Measurements from ENCODE around the gene CAMTA1.
"Not testable (repeated sequence)": the region's sequence is repeated elsewhere in the genome, so short reads cannot be mapped to it uniquely, and the experiment has no call there.

Gene CAMTA1

GRCh38 chr1:7298749-7299151 is 513.5 kb downstream of the CAMTA1 start:
- DNase-seq: no peak

- DNase-seq: no peak
Measured at GRCh38 chr1:7299329-7299799, 514.1 kb downstream of the CAMTA1 start.

GRCh38 chr1:7299994-7300393 is 514.7 kb downstream of the CAMTA1 start:
- no peak for DNase-seq

GRCh38 chr1:7300893-7301663 is 515.8 kb downstream of the CAMTA1 start:
- no peak for DNase-seq

- DNase-seq: no peak
Measured at GRCh38 chr1:7301664-7301981, 516.4 kb downstream of the CAMTA1 start.

GRCh38 chr1:7302126-7302525 is 516.9 kb downstream of the CAMTA1 start:
- no peak for DNase-seq

GRCh38 chr1:7302873-7303272 is 517.6 kb downstream of the CAMTA1 start:
- no peak for DNase-seq

- DNase-seq: no peak
Measured at GRCh38 chr1:7303554-7304317, 518.5 kb downstream of the CAMTA1 start.

GRCh38 chr1:7313081-7313546 is 527.9 kb downstream of the CAMTA1 start:
- DNase-seq: no peak

GRCh38 chr1:7313826-7314225 is 528.6 kb downstream of the CAMTA1 start:
- no peak for DNase-seq

GRCh38 chr1:7315316-7315715 is 530.1 kb downstream of the CAMTA1 start:
- no peak for DNase-seq

GRCh38 chr1:7315946-7316345 is 530.7 kb downstream of the CAMTA1 start:
- DNase-seq: no peak

GRCh38 chr1:7317888-7318287 is 532.6 kb downstream of the CAMTA1 start:
- no peak for DNase-seq

- no peak for DNase-seq
Measured at GRCh38 chr1:7319196-7319595, 533.9 kb downstream of the CAMTA1 start.

GRCh38 chr1:7320661-7321060 is 535.4 kb downstream of the CAMTA1 start:
- no peak for DNase-seq

GRCh38 chr1:7322283-7322785 is 537.1 kb downstream of the CAMTA1 start:
- DNase-seq: no peak

GRCh38 chr1:7322912-7323311 is 537.7 kb downstream of the CAMTA1 start:
- DNase-seq: no peak

- no peak for DNase-seq
Measured at GRCh38 chr1:7325254-7325653, 540.0 kb downstream of the CAMTA1 start.

- no peak for DNase-seq
Measured at GRCh38 chr1:7326366-7326765, 541.1 kb downstream of the CAMTA1 start.

GRCh38 chr1:7327849-7328248 is 542.6 kb downstream of the CAMTA1 start:
- DNase-seq: no peak

- DNase-seq: no peak
Measured at GRCh38 chr1:7329868-7330615, 544.8 kb downstream of the CAMTA1 start.

- not testable (repeated sequence) for DNase-seq
Measured at GRCh38 chr1:7330726-7331125, 545.5 kb downstream of the CAMTA1 start.

- no peak for DNase-seq
Measured at GRCh38 chr1:7331926-7332535, 546.8 kb downstream of the CAMTA1 start.

Data from NCI-H1105 treated with DMSO at 0.1 percent for 48 hours (cell line).